ENCODE measurements around the gene PID1. TPM values are rescaled to one million over a fixed set of nuclear protein-coding genes. Genes with fewer than 3 reads are reported as not detected.

The PID1 gene
- total and polyA plus RNA-seq, 4 donors: 33.4 to 73.2 (median 50.9) TPM

Small RNAs within 50 kb of the gene (small RNA-seq; reads per million reads assigned to genes)
- gene RN7SKP283 (ENCODE audit: low replicate concordance): not detected

Measured in spinal cord (tissue), 4 donors.